NCI-H2107 treated with DMSO at 0.1 percent for 48 hours (cell line): ENCODE results near the gene ZNF322.

Experiments used
- DNase-seq: peaks from one replicate; lab custom pipeline; 2025; ENCODE audit not compliant: unreplicated experiment; lab: John Stamatoyannopoulos, UW

ZNF322 gene

GRCh38 chr6:26623339-26623859, 36.1 kb downstream of the ZNF322 start:
- no peak for DNase-seq

GRCh38 chr6:26613689-26614683, 45.6 kb downstream of the ZNF322 start:
- DNase-seq: no peak

DNA sequence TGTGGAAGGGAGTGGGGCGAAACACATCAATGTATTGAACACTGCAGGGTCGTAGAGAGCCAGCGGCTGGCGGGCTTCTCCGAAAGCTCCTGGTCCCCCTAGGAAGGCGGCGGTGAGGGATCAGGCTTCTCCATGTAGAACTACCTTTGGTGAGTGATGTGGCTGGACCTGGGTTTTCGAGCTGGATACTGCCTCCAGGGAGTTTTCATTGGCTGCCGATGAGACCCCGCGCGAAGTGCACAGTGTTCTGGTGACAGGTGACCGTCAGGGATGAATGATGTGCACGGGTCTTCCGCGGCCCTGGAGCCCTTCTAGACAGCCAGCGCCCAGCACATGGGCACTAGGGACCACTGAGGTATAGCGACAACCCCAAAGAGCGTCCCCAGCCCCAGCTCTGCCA, 46.3 kb downstream of the ZNF322 start:
- DNase-seq: no peak

- no peak for DNase-seq
Observed at GRCh38 chr6:26611599-26611998, 47.9 kb downstream of the ZNF322 start.

DNA sequence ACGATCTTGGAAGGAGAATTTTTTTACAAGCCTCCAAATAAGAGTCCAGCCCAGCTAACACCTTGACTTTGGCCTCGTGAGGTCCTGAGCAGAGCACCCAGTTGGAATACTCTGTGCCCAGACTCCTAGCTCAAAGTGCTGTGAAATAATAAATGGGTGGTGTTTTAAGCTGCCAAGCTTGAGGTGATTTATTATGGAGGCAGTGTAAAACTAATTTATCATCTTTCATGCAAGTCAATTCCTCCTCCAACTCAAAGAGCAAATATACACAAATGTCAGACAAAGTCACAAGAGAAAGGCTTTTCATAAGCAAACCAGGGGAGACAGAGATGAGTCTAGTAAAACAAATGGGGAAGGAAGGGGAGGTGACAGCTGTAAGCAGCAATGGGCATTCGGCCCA, 50.1 kb downstream of the ZNF322 start:
- DNase-seq: no peak

DNA sequence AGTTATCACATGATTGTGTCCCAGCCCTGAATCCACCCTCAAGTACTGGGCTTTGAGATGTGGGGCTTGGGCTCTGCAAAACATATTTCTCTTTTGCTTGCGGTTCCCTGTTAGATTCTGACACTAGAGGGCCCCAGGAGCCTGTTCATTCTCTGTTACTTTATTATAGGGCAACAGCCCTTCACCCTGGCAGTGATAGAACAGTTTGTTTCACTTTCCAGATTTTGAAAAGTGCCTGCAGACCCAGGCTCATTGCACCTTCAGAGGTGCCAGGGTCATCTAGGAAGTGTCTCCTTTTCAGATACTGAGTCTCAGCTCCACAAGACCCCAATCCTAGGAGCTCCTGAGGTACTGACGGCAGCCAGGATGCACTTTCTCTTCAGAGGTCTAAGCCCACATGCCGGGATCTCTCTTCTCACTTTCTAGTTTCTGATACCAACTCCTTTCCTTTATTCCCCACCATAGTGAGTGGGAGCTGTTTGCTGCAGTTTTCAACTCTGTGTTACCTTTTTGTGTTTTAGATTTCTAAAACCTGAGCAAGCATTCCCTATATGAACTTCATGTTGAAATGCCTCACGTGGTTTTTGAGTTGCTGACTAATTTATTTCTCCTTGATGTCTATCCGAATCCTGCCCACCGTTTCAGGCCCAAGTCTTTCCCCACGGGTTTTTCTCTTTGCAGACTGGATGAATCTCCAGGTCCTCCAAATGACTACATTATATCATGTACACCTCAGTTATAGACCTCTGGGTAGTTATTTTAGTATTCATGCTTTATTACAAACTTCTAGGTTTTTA, 51.9 kb downstream of the ZNF322 start:
- DNase-seq: peak; percentile 31

- no peak for DNase-seq
Observed at GRCh38 chr6:26604797-26605196, 54.7 kb downstream of the ZNF322 start.

- DNase-seq: no peak
Observed at GRCh38 chr6:26604026-26604425, 55.5 kb downstream of the ZNF322 start.

DNA sequence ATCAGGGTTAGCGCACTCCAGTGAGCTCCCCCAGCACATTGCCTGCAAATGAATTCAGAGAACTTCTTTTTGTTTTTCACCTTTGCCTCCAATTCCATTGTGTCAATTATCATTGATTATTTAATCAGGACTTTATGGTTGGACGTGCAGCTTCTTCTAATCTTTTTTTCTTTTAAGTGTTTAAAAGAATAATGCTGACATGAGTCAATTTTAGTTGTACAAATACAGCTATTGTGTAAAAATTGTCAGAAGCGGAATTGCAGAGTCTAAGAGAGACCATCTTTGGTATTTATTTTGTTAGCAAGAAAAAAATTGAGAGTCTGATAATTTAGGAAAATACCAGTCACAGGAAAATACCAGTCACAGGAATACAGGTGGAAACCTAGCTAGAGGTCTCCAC, 57.3 kb downstream of the ZNF322 start:
- DNase-seq: no peak

DNA sequence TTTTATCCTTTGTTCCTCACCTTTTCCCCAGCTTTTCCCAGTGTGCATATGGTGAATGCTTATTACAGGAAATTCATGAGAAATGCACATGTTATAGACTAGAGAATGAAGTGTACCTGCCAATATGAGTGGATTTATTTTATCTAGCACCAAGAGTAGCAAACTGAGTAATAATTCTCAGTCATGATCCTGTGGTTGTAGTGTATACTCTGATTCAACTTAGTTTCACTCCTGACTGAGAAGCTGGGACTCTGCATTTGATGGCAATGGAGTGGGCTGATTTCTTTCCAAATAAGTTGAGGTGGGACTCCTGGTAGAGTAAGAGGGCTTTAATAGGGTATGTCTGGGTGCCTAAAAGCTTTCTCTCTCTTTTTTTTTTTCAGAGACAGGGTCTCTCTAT, 58.8 kb downstream of the ZNF322 start:
- no peak for DNase-seq

- no peak for DNase-seq
Observed at GRCh38 chr6:26599591-26599990, 60.0 kb downstream of the ZNF322 start.

DNA sequence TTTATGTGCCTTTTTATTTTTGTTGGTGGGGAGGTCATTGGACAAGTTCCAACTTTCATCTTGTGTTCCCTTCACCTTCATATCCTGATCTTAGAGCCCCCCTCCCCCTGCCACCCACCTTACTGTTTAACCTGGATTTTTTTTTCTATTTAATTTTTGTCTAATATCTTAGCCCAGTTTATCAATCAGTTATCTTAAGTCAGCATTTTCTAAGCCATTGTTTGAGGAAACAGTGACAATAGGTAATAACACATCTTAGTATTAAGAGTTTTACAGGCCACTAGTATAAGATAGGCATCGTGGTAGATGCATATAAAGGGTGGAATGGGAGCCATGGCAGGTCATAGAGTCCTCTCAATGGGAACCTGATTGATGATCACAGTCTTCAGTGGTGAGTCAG, 60.4 kb downstream of the ZNF322 start:
- DNase-seq: no peak

DNA sequence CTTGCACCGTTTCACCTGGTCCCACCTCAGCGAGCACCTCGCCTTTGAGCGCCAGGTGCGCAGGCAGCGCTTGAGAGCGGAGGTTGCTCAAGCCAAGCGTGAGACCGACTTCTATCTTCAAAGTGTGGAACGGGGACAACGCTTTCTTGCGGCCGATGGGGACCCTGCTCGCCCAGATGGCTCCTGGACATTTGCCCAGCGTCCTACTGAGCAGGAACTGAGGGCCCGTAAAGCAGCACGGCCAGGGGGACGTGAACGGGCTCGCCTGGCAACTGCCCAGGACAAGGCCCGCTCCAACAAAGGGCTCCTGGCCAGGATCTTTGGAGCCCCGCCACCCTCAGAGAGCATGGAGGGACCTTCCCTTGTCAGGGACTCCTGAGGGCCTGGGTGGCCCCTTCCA, 61.3 kb downstream of the ZNF322 start:
- no peak for DNase-seq

GRCh38 chr6:26597821-26598220, 61.7 kb downstream of the ZNF322 start:
- DNase-seq: no peak

GRCh38 chr6:26597389-26597766, 62.2 kb downstream of the ZNF322 start:
- DNase-seq: no peak

DNA sequence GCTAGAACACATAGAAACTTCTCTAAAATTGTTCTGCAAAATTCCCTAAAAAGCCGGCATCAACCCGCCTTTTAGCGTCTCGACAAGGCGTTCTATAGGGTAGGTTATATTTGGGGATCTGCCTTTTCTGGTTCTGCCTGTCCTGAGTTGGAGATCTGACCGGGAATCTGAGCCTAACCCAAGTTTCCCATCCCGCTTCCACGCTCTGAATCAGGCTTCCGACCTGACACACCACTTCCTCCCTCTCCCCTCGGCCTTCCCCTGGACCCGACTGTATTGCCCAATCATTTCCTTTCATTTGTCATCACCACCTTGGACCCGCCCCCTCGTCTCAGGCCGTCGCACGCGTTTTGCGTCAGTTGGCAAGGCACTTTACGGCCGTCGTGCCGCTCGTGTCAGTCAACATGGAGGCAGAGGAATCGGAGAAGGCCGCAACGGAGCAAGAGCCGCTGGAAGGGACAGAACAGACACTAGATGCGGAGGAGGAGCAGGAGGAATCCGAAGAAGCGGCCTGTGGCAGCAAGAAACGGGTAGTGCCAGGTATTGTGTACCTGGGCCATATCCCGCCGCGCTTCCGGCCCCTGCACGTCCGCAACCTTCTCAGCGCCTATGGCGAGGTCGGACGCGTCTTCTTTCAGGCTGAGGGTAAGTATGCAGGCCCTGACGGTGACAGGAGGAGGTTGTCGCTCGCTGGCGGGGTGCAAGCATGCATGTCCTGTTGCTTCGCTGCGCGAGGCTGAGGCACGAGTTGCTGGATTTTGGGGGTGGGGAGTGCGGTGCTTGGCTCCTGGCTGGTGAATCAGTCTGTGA, 62.8 kb downstream of the ZNF322 start, which contains the start of gene ABT1:
Gene ABT1, plus strand, starts transcription at position 375 of the 810 bp plus-strand sequence. Its CDS starts 30 bp downstream, at position 405.
- DNase-seq: peak; percentile 82

- DNase-seq: peak; percentile 40
Observed at GRCh38 chr6:26595669-26596269, 63.8 kb downstream of the ZNF322 start.

DNA sequence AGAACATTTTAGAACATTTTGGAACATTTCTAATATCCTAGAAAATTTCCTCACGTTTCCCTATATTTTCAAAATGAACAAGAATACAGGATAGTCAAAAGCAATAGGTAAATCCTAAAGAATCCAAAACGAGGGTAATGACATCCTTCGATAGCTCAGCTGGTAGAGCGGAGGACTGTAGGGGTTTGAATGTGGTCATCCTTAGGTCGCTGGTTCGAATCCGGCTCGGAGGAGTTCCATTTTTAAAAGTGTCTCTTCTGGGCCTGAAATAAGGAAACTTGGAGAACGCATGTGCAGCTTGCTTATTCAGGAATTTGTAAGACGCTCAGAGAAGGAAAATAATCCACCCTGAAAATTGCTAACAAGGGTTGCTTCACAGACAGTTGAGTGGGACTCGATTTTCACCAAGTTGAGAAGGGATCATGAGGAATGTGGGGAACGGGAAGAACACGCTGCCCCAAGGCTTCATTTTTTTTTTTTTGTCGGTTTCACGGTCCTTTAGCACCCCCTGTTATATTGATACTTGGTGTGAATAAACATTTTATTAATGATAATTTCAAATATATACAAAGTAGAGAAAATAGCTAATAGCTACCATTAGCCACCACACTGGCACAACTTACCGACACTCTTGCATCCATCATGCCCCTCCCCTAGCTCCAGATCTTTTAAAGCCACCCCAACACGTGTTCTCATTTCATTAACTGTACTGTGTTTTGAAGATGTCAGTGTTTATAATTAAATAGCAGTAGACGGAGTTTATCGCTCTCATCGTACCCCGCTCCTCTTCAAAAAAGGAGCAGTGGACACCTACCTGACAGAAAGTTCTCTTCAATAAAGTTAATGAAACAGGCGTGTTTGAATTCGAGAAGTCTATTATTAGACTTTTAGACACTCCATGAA, 64.6 kb downstream of the ZNF322 start:
- no peak for DNase-seq

DNA sequence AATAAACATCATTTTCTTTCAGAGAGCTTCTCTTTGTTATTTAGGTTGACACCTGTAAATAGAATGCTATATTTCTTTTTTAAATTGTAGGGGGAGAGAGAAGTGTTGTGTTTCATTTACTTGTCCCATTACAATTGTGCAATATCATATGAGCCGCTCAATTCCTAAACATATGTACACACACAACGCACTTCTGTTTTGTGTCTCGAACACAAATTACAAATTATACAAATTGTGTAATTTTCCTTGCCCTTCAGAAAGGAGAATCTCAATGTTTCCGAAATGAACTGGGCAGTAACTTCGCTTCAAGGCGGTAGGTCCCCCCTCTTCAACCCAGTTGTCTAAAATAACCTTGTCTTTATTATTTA, 65.4 kb downstream of the ZNF322 start:
- DNase-seq: no peak
